HL-60/S4 (cell line): Measurements from ENCODE around the gene COQ8A.
"Not testable (repeated sequence)": the region's sequence is repeated elsewhere in the genome, so short reads cannot be mapped to it uniquely, and the experiment has no call there.

Experiments used
- in situ Hi-C: fragments of 300-500 bp; cut with MboI; formaldehyde crosslinking; loops from 2 replicates; pipeline ENCODE4 v1.14.3; 2022; ENCODE audit warnings: low sequenced_read_pairs

The COQ8A gene

DNA sequence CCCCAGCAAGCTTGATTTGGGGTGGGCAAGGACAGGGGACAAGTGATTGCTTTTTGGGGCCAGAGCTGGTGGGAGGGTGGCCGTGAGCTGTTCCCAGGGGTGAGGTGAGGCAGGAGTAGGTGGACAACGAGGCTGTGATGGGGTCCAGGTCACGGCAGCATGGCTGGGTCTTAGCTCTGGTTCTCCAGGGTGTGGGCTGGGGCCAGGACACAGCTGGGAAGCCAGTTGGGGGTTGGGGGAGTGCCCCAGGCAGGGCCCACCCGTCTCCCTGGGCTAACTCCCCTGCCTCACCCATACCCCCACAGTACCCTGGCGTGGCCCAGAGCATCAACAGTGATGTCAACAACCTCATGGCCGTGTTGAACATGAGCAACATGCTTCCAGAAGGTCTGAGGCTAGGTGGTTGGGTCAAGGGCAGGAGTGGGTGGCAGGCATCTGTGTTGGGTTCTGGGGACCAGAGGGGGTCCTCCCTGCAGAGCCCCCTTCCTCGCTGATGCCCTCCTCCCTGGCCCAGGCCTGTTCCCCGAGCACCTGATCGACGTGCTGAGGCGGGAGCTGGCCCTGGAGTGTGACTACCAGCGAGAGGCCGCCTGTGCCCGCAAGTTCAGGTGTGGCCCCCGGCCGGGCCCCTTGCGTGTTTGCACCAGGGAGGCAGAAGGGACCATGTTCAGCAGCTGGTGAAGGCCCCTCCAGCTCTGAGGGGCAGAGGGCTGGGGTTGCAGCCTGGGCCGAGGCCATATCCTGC is 43.3 kb downstream of the COQ8A start:
- in situ Hi-C loops: no loop called here

GRCh38 chr1:226983992-226984364 is 43.9 kb downstream of the COQ8A start:
- in situ Hi-C loops: no loop called here

DNA sequence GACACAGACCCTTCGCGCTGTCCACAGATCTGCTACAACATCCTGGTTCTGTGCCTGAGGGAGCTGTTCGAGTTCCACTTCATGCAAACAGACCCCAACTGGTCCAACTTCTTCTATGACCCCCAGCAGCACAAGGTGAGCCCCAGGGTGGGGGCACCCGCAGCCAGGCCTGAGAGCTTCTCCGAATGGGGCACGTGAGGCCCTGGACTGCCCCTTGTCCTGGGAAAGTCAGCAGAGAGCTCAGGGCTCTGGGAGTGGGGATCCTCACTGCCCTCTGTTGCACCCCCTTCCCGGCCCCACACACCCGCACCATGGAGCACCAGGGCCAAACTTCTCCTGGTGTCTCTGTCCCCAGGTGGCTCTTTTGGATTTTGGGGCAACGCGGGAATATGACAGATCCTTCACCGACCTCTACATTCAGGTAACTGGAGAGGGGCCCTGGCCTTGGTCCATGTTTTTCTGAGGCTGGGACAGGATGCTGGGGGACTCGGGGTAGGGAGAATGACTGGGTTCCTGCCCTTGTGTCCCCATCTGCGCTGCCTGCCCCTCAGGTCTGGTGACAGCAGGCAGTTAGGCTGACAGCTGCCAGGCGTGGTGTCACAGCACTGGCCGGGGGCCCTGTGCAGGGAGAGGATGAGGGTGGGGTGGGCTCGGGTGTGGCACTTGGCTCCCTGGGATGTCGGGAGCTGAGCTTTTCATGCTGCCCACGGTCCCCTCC is 44.6 kb downstream of the COQ8A start:
- in situ Hi-C loops: no loop called here

GRCh38 chr1:226985239-226985838 is 45.2 kb downstream of the COQ8A start:
- in situ Hi-C loops: no loop called here

DNA sequence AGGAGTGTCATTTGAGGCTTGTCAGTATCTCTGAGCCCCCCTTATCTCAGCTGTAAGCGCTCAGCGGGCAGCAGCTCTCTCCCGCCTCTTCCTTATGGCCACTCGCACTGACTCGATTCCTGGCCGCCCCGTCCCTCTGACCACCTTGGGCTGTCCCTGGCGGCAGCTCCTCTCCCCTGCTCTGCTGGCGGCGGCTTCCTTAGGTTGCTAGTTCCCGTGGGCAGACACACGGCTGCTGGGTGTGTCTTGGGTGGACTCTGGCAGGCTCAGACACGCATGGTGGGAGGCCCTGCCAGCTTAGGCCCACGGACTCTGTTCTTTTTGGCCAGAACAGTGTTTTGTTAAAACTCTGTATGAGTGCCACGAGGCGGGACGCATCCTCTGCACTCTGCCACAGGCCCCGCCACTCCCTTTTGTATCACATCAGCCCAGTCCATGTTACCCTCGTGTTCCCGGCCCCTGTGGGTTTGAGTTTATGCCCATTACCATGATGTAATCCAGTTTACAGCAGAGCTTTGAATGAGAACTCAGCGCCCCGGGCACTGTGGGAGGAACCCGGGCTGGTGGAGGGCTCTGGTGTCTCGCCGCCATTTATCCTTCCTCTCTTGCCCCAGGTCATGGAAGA is 45.9 kb downstream of the COQ8A start:
- in situ Hi-C loops: no loop called here

DNA sequence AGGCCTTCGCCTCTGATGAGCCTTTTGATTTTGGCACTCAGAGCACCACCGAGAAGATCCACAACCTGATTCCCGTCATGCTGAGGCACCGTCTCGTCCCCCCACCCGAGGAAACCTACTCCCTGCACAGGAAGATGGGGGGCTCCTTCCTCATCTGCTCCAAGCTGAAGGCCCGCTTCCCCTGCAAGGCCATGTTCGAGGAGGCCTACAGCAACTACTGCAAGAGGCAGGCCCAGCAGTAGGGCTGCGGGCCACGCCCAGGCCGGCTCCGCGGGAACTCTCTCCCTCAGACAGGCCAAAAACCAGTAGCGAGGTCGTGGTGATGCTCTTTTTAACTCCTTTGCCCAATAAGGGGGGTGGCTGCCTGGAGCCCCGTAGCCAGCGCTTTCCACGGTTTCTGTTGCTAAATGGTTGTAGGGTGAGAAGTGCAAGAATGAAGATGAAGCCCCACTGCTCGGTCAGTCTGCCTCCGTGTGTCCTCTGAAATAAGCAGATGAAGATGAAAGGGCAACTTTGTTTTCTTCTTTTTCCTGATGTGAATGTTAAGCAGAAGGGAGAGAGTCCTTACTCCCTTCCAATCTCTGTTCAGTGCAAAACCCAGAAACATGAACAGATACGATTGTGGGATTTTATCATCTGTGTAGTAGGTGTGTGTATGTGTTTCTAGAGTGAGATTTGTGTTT is 46.5 kb downstream of the COQ8A start:
- in situ Hi-C loops: no loop called here

DNA sequence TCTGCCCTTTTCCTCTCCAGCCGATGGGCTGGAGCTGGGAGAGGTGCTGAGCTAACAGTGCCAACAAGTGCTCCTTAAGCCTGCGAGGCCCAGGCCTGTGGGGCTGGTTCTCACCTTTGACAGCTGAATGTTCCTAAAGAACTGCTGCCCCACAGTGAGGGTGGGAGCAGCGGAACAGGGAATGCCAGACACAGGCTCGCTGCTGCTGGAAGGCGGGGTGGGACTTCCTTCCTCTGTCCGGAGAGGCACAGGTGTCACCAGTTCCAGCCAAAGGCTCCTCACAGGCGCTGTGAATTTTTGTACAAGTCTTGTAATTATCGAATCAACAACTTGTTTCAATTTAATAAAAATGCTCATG is 47.1 kb downstream of the COQ8A start:
- in situ Hi-C loops: no loop called here

DNA sequence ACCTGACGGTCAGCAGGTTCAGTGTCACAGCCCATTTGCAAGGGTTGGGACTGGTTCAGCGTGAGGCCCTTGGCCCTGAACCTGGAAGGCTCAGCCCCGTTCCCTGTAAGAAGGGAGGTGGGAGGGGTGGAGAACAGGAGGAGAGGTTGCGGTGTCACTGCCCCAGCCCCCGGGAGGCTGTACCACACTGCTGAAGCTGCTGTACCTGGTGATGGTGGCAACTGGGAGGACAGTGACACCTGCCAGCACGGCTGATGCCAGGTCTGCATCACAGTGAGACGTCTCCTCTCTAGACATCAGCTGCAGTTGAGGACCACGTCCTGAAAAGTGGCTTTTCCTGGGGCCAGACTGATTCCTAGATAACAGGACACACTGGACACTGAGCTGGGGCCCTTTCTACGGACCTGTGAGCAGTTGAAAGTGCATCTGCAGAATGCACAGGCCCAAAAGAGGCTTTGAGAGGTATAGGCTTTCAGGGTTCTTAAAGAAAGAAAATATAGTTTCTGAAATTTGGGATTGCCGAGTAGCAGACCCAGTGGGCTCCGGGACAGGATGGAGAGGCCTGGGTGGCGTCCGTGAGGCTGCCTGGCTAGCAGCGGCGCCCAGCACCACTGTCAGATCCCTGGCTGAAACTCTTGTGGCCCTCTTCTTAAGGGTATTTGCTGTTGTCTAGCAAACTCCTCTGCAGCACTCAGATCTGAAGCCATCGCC is 47.7 kb downstream of the COQ8A start:
- in situ Hi-C loops: no loop called here

GRCh38 chr1:226988334-226988666 is 48.2 kb downstream of the COQ8A start:
- in situ Hi-C loops: no loop called here

DNA sequence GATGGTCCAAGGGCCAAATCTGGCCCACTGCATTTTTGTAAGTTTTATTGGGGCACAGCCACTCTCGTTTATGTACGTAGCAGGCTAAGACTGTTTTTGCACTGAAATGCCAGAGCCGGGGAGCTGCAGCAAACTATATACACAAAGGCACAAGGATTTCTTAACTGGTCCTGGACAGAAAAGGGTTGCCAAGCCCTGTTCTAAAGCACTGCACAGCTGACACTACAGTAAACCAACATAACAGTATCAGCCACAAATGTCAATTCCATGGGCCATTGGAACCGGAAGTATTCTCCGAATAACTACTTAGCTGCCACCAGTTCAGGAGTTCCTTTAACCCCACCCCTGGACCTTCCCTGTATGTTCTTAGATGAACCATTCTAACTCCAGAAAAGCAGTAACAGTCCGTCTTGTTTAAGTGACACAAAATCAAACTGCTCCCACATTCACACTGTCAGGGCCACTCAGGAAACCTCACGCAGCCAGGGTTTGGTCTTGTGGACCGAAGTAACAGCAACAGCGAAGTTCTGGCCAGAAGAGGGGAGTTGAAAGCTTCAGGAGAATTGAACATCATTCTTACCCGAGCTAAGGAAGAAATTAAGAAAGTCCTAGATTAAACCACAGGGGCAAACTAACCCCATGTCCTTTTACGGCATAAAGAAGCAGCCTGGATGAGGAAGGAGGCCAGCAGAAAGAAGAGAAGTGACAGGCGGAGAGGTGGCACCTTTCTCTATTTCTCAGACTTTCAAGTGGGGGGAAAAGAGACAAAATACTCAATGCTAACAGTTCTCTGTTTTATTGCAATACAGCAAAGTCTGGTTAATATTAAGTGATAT is 49.2 kb downstream of the COQ8A start:
- in situ Hi-C loops: no loop called here

- in situ Hi-C loops: no loop called here
These were observed 50.1 kb downstream of the COQ8A start for GRCh38 chr1:226990133-226990716.

GRCh38 chr1:226991920-226992319 is 51.8 kb downstream of the COQ8A start:
- in situ Hi-C loops: no loop called here

GRCh38 chr1:226993814-226994585 is 53.9 kb downstream of the COQ8A start:
- in situ Hi-C loops: no loop called here

- in situ Hi-C loops: no loop called here
These were observed 54.7 kb downstream of the COQ8A start for GRCh38 chr1:226994586-226995364.

DNA sequence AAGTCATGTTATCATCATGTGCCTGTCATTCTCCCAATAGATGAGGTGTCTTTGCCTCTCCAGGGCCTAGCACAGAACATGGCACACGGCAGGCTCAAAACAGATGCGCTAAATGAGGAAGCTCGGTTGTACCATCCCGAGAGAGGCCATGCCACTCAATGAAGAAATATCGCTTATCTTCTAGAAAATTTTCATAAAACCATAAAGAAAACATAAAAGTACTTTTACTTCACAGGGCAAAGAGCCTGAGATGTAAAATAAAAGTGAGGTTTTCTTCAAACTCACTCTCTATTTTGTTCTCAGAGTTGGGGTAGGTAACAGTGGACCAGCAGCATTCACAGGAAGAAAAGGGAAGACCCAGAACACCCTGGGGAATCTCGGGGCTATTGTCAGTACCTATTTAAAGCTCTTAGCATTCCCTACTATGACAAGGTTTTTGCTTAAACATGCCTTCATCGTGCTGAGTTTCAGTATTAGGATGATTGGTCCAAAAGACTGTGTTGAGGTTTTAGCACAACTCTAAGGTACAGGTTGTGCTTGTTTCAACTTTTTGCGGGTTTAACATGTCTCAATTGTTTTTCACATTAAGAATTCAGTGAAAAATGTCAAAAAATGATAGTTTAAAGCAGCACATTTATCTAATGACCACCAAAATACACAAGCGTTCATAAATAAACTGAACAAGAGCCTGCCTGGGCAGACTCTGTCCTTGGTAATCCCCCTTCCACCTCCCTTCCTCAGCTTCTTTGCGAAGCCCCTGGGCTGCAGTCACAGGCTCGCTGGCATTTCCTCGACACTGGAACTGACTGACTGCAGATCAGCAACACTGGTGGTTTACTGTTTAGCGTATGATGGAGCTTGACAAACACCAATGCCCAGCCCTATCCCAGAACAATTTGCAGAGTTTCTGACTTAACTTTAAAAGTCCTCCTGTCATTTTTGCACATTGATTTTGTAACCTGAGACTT is 55.6 kb downstream of the COQ8A start:
- in situ Hi-C loops: no loop called here

GRCh38 chr1:226999579-226999978 is 59.5 kb downstream of the COQ8A start:
- in situ Hi-C loops: not testable (repeated sequence)

DNA sequence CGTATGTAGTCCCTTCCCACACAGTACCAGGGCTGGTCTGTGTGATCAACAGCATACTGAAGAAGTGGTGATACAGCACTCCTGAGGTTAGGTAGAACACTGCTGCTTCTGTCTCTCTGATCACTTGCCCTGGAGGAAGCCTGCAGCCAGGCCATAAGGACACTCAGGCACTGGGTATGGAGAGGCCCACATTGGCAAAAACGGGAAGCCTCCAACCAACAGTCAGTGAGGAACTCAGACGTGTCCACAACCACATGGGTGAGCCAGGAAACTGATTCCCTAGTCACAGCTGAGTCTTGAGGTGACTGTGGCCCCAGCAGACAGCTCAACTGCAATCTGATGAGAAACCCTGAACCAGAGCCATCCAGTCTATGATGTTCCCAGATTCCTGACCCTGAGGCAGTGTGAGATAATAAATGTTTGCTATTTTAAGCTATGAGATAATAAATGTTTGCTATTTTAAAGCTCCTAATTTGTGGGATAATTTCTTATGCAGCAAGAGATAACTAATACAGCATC is 62.5 kb downstream of the COQ8A start:
- in situ Hi-C loops: no loop called here
